WTC11 (cell line): ENCODE results near the gene LTBP3. TPM values are rescaled to one million over a fixed set of nuclear protein-coding genes. Genes with fewer than 3 reads are reported as not detected.

ENCODE experiments used
- ATAC-seq: fragments of 200-7000 bp; cut with Tn5 transposase; 2 replicates; pipeline ENCODE4 v1.10.0; 2021; ENCODE audit warnings: mild to moderate bottlenecking, moderate library complexity
- CTCF ChIA-PET: fragments of 300-600 bp; sonication (Branson Sonifier 250); formaldehyde crosslinking; loops from one replicate; lab custom pipeline; 2021; ENCODE audit warnings: antibody characterized with exemption; lab: Charles Lee
- POLR2A ChIA-PET: fragments of 350-600 bp; sonication (Branson Sonifier 250); formaldehyde crosslinking; loops from one replicate; lab custom pipeline; 2021; ENCODE audit warnings: antibody characterized with exemption; lab: Charles Lee
- DNase-seq: peaks from one replicate; pipeline ENCODE4 v3.0.0; 2021; ENCODE audit warnings: low spot score
- H3K27ac Mint-ChIP-seq: 2 replicates; pipeline ENCODE4 v1.8.0; 2021; ENCODE audit warnings: mixed read lengths
- H3K27me3 Mint-ChIP-seq: 2 replicates; pipeline ENCODE4 v1.8.0; 2021; ENCODE audit warnings: low read depth, mild to moderate bottlenecking, moderate library complexity, mixed read lengths
- H3K36me3 Mint-ChIP-seq: 2 replicates; pipeline ENCODE4 v1.8.0; 2021; ENCODE audit warnings: mixed read lengths
- H3K4me1 Mint-ChIP-seq: 2 replicates; pipeline ENCODE4 v1.8.0; 2022; ENCODE audit warnings: mixed read lengths
- H3K4me3 Mint-ChIP-seq: 2 replicates; pipeline ENCODE4 v1.8.0; 2021; ENCODE audit warnings: mild to moderate bottlenecking, moderate library complexity, mixed read lengths
- H3K9me3 Mint-ChIP-seq: 2 replicates; pipeline ENCODE4 v1.8.0; 2021; ENCODE audit warnings: mixed read lengths
- CREB1 ChIP-seq: sonication (generic); formaldehyde crosslinking; IDR thresholded peaks from 2 replicates; pipeline ENCODE4 v1.8.0; 2023; ENCODE audit warnings: mild to moderate bottlenecking, missing genetic modification reagents
- E2F1 ChIP-seq: sonication (generic); formaldehyde crosslinking; IDR thresholded peaks from 2 replicates; pipeline ENCODE4 v1.8.0; 2022; ENCODE audit warnings: mild to moderate bottlenecking, missing genetic modification reagents
- ESRRA ChIP-seq: sonication (generic); formaldehyde crosslinking; IDR thresholded peaks from 2 replicates; pipeline ENCODE4 v1.8.1; 2022; ENCODE audit warnings: mild to moderate bottlenecking, missing genetic modification reagents, borderline replicate concordance
- ETV6 ChIP-seq: sonication (generic); formaldehyde crosslinking; IDR thresholded peaks from 2 replicates; pipeline ENCODE4 v1.8.1; 2022; ENCODE audit warnings: mild to moderate bottlenecking, missing genetic modification reagents
- FOXK1 ChIP-seq: sonication (generic); formaldehyde crosslinking; IDR thresholded peaks from 2 replicates; pipeline ENCODE4 v1.8.0; 2022; ENCODE audit warnings: mild to moderate bottlenecking, moderate library complexity, missing genetic modification reagents
- FOXP1 ChIP-seq: sonication (generic); formaldehyde crosslinking; IDR thresholded peaks from 2 replicates; pipeline ENCODE4 v1.8.0; 2022; ENCODE audit warnings: missing genetic modification reagents, mild to moderate bottlenecking, moderate library complexity, borderline replicate concordance
- GTF2I ChIP-seq: fragments of 250-450 bp; sonication (Bioruptor Pico); conservative IDR thresholded peaks from 2 replicates; pipeline ENCODE4 v1.4.0; 2021; ENCODE audit warnings: mild to moderate bottlenecking
- HMGA2 ChIP-seq: fragments of 250-450 bp; sonication (Bioruptor Pico); IDR thresholded peaks from 2 replicates; pipeline ENCODE4 v1.4.0; 2021; ENCODE audit warnings: mild to moderate bottlenecking, moderate library complexity
- IRF2 ChIP-seq: sonication (generic); formaldehyde crosslinking; IDR thresholded peaks from 2 replicates; pipeline ENCODE4 v1.8.0; 2022; ENCODE audit warnings: low read depth, missing genetic modification reagents, borderline replicate concordance
- JAZF1 ChIP-seq: fragments of 250-450 bp; sonication (Bioruptor Pico); IDR thresholded peaks from 2 replicates; pipeline ENCODE4 v1.9.0; 2021; ENCODE audit warnings: moderate library complexity, mild to moderate bottlenecking, inconsistent platforms
- MYBL2 ChIP-seq: sonication (generic); formaldehyde crosslinking; IDR thresholded peaks from 2 replicates; pipeline ENCODE4 v1.8.1; 2023; ENCODE audit warnings: mild to moderate bottlenecking, moderate library complexity, missing genetic modification reagents
- NFATC4 ChIP-seq: fragments of 250-450 bp; sonication (Bioruptor Pico); IDR thresholded peaks from 2 replicates; pipeline ENCODE4 v1.9.0; 2021; ENCODE audit warnings: mild to moderate bottlenecking
- NFYB ChIP-seq: sonication (generic); formaldehyde crosslinking; conservative IDR thresholded peaks from 2 replicates; pipeline ENCODE4 v1.8.0; 2022; ENCODE audit warnings: low read depth, missing genetic modification reagents
- NR3C1 ChIP-seq: sonication (generic); formaldehyde crosslinking; conservative IDR thresholded peaks from 2 replicates; pipeline ENCODE4 v1.8.1; 2023; ENCODE audit warnings: low read depth, mild to moderate bottlenecking, missing genetic modification reagents
- RELA ChIP-seq: sonication (generic); formaldehyde crosslinking; IDR thresholded peaks from 2 replicates; pipeline ENCODE4 v1.8.1; 2022; ENCODE audit warnings: missing genetic modification reagents, mild to moderate bottlenecking, borderline replicate concordance
- SMAD4 ChIP-seq: sonication (generic); formaldehyde crosslinking; IDR thresholded peaks from 2 replicates; pipeline ENCODE4 v1.8.0; 2022; ENCODE audit warnings: mild to moderate bottlenecking, missing genetic modification reagents
- STAT6 ChIP-seq: sonication (generic); formaldehyde crosslinking; conservative IDR thresholded peaks from 2 replicates; pipeline ENCODE4 v1.8.1; 2023; ENCODE audit warnings: mild to moderate bottlenecking, low read depth, missing genetic modification reagents, moderate library complexity
- ZMAT4 ChIP-seq: fragments of 250-450 bp; sonication (Bioruptor Pico); IDR thresholded peaks from 2 replicates; pipeline ENCODE4 v1.9.0; 2021; ENCODE audit warnings: mild to moderate bottlenecking
- ZNF138 ChIP-seq: sonication (generic); formaldehyde crosslinking; conservative IDR thresholded peaks from 2 replicates; pipeline ENCODE4 v1.8.1; 2022; ENCODE audit warnings: mild to moderate bottlenecking, moderate library complexity, missing genetic modification reagents
- ZNF219 ChIP-seq: sonication (generic); formaldehyde crosslinking; IDR thresholded peaks from 2 replicates; pipeline ENCODE4 v1.8.0; 2023; ENCODE audit warnings: missing genetic modification reagents, mild to moderate bottlenecking, borderline replicate concordance
- ZNF396 ChIP-seq: fragments of 250-450 bp; sonication (Bioruptor Pico); IDR thresholded peaks from 2 replicates; pipeline ENCODE4 v1.8.0; 2021; ENCODE audit warnings: mild to moderate bottlenecking, moderate library complexity, borderline replicate concordance
- ZNF416 ChIP-seq: fragments of 250-450 bp; sonication (Bioruptor Pico); IDR thresholded peaks from 2 replicates; pipeline ENCODE4 v1.9.0; 2021; ENCODE audit warnings: mild to moderate bottlenecking, inconsistent platforms
- total RNA-seq: library from RNA; stranded (reverse); gene quantifications from 3 replicates; pipeline ENCODE4 v1.2.3, GENCODE V29; 2021
- TF ChIP-seq, protein P1 (sequence below): fragments of 250-450 bp; sonication (Bioruptor Pico); IDR thresholded peaks from 2 replicates; pipeline ENCODE4 v1.9.0; 2021; ENCODE audit warnings: mild to moderate bottlenecking
- TF ChIP-seq, protein P2 (sequence below): sonication (generic); formaldehyde crosslinking; IDR thresholded peaks from 2 replicates; pipeline ENCODE4 v1.8.0; 2022; ENCODE audit warnings: mild to moderate bottlenecking, missing genetic modification reagents
- TF ChIP-seq, protein P3 (sequence below): sonication (generic); formaldehyde crosslinking; conservative IDR thresholded peaks from 2 replicates; pipeline ENCODE4 v1.8.1; 2022; ENCODE audit warnings: mild to moderate bottlenecking, missing genetic modification reagents
- TF ChIP-seq, protein P4 (sequence below): sonication (generic); formaldehyde crosslinking; IDR thresholded peaks from 2 replicates; pipeline ENCODE4 v1.8.0; 2022; ENCODE audit warnings: mild to moderate bottlenecking, missing genetic modification reagents
- TF ChIP-seq, protein P5 (sequence below): sonication (generic); formaldehyde crosslinking; IDR thresholded peaks from 2 replicates; pipeline ENCODE4 v1.8.0; 2023; ENCODE audit warnings: missing genetic modification reagents

The LTBP3 gene
- total RNA-seq, 1 experiment from 2014 or later: 20.7 TPM

- H3K36me3 Mint-ChIP-seq: no peaks in the 10 kb centered on the region
- ChIA-PET POLR2A (interaction anchor here (2.1 kb wide), 1 partner anchor 64 kb away, joined by 4 read pairs; the partner anchor contains the start of gene SIPA1), CTCF (interaction anchor here (0.7 to 6.1 kb wide), 10 partner anchors 9 to 285 kb away, joined by 3 to 270 read pairs (median 8); partner anchors contain the start of genes KCNK7 and MUS81)
- H3K27me3 Mint-ChIP-seq: peaks cover 38% of the 10 kb centered on the region
- no peaks in the 10 kb centered on the region for H3K9me3 Mint-ChIP-seq
- H3K4me3 Mint-ChIP-seq: peak overlapping the region; percentile 84
- peak; percentile 50 for ATAC-seq
- DNase-seq: peak; percentile 90
- H3K4me1 Mint-ChIP-seq: peaks cover 39% of the 10 kb centered on the region
- H3K27ac Mint-ChIP-seq: no peak overlapping the region
- 0 out of 2 replicates have a peak, but pooled peaks have one; percentile 17 for TF ChIP-seq FOXK1 (CRISPR knock-in tag)
- no peak for TF ChIP-seq STAT6 (CRISPR knock-in tag)
- TF ChIP-seq ZNF396 (CRISPR knock-in tag): no peak
- no peak for TF ChIP-seq E2F1 (CRISPR knock-in tag)
- no peak for TF ChIP-seq ETV6 (CRISPR knock-in tag)
- no peak for TF ChIP-seq CREB1 (CRISPR knock-in tag)
- TF ChIP-seq FOXP1: no peak
- TF ChIP-seq, protein P1, sequence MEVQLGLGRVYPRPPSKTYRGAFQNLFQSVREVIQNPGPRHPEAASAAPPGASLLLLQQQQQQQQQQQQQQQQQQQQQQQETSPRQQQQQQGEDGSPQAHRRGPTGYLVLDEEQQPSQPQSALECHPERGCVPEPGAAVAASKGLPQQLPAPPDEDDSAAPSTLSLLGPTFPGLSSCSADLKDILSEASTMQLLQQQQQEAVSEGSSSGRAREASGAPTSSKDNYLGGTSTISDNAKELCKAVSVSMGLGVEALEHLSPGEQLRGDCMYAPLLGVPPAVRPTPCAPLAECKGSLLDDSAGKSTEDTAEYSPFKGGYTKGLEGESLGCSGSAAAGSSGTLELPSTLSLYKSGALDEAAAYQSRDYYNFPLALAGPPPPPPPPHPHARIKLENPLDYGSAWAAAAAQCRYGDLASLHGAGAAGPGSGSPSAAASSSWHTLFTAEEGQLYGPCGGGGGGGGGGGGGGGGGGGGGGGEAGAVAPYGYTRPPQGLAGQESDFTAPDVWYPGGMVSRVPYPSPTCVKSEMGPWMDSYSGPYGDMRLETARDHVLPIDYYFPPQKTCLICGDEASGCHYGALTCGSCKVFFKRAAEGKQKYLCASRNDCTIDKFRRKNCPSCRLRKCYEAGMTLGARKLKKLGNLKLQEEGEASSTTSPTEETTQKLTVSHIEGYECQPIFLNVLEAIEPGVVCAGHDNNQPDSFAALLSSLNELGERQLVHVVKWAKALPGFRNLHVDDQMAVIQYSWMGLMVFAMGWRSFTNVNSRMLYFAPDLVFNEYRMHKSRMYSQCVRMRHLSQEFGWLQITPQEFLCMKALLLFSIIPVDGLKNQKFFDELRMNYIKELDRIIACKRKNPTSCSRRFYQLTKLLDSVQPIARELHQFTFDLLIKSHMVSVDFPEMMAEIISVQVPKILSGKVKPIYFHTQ (CRISPR knock-in tag): no peak
- TF ChIP-seq IRF2 (CRISPR knock-in tag): no peak
- TF ChIP-seq ZMAT4 (CRISPR knock-in tag): no peak
- no peak for TF ChIP-seq ZNF219 (CRISPR knock-in tag)
- TF ChIP-seq, protein P2, sequence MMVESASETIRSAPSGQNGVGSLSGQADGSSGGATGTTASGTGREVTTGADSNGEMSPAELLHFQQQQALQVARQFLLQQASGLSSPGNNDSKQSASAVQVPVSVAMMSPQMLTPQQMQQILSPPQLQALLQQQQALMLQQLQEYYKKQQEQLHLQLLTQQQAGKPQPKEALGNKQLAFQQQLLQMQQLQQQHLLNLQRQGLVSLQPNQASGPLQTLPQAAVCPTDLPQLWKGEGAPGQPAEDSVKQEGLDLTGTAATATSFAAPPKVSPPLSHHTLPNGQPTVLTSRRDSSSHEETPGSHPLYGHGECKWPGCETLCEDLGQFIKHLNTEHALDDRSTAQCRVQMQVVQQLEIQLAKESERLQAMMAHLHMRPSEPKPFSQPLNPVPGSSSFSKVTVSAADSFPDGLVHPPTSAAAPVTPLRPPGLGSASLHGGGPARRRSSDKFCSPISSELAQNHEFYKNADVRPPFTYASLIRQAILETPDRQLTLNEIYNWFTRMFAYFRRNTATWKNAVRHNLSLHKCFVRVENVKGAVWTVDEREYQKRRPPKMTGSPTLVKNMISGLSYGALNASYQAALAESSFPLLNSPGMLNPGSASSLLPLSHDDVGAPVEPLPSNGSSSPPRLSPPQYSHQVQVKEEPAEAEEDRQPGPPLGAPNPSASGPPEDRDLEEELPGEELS (CRISPR knock-in tag): no peak
- TF ChIP-seq NFYB (CRISPR knock-in tag): no peak
- TF ChIP-seq NFATC4 (CRISPR knock-in tag): no peak
- no peak for TF ChIP-seq ESRRA (CRISPR knock-in tag)
- TF ChIP-seq MYBL2 (CRISPR knock-in tag): no peak
- TF ChIP-seq JAZF1 (CRISPR knock-in tag): no peak
- no peak for TF ChIP-seq SMAD4 (CRISPR knock-in tag)
- no peak for TF ChIP-seq GTF2I
- TF ChIP-seq, protein P3, sequence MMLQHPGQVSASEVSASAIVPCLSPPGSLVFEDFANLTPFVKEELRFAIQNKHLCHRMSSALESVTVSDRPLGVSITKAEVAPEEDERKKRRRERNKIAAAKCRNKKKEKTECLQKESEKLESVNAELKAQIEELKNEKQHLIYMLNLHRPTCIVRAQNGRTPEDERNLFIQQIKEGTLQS (CRISPR knock-in tag): no peak
- TF ChIP-seq NR3C1 (CRISPR knock-in tag): no peak
- no peak for TF ChIP-seq ZNF416 (CRISPR knock-in tag)
- no peak for TF ChIP-seq RELA (CRISPR knock-in tag)
- TF ChIP-seq HMGA2 (CRISPR knock-in tag): no peak
- no peak for TF ChIP-seq ZNF138 (CRISPR knock-in tag)
- TF ChIP-seq, protein P4, sequence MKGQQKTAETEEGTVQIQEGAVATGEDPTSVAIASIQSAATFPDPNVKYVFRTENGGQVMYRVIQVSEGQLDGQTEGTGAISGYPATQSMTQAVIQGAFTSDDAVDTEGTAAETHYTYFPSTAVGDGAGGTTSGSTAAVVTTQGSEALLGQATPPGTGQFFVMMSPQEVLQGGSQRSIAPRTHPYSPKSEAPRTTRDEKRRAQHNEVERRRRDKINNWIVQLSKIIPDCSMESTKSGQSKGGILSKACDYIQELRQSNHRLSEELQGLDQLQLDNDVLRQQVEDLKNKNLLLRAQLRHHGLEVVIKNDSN (CRISPR knock-in tag): no peak; the same call in 1 of the 2 replicates
- TF ChIP-seq, protein P5, sequence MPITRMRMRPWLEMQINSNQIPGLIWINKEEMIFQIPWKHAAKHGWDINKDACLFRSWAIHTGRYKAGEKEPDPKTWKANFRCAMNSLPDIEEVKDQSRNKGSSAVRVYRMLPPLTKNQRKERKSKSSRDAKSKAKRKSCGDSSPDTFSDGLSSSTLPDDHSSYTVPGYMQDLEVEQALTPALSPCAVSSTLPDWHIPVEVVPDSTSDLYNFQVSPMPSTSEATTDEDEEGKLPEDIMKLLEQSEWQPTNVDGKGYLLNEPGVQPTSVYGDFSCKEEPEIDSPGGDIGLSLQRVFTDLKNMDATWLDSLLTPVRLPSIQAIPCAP (CRISPR knock-in tag): no peak
Observed at GRCh38 chr11:65574109-65574810, 16.1 kb upstream of the LTBP3 start.
